COLO668 (cell line): ENCODE measurements around the gene C15orf61.
A peak's percentile ranks its signal among the peaks of the same experiment; 100 is the strongest.

ENCODE experiments used
- DNase-seq: peaks from one replicate; lab custom pipeline; 2025; ENCODE audit not compliant: unreplicated experiment; lab: John Stamatoyannopoulos, UW

The C15orf61 gene

DNA sequence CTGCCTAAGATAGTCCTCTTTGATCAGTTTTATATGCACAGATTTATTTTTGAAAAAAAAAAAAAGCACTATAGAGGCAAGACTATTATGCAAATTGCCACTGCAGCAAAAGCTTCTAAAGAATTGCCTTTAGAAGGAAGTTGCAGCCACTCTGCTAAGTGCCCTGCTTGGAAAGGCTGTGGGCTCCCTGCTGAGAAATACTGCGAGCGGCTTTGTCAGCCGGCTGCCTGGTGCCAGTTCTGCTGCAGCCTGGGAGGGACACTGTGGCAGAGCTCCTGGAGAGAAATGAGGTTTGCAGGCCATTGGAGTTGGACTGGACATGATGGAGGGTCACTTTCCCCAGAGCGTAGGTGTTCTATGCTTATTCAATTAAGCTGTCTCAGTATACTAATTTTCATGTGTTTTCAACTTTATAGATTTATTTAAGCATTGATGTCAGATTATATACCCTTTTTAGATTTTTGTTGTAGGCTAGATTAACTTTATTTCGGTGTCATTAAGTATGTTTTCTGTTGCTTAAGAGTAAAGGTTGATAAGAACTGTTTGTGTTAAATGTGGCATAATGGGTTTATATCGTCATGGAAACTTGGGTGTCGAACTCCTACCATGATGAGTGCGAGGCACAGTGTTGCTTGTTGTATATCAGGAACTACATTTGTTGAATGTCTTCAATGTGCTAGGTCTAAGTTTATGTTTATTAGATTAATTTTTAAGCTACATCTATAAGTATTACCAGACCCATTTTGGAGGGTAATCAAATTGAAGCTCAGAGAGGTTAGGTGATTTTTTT is 28.1 kb downstream of the C15orf61 start:
- DNase-seq: peak; percentile 45

DNA sequence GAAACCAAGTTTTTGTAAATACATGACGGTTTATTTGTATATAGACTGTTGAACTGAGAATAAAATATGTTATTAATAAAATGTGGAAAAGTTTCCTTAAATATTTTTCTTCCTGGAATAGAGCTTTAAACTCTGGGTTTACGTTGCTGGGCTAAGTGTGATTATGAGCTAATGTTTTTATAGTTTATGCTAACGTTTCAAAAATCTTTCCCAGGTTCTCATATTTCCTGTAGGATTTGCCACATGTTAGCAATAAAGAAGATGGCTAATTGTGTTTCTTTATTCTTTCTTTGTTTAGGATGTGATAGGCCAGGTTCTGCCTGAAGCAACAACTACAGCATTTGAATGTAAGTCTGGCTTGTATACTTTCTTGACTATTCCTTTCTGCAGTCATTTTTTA is 28.8 kb downstream of the C15orf61 start:
- DNase-seq: no peak

DNA sequence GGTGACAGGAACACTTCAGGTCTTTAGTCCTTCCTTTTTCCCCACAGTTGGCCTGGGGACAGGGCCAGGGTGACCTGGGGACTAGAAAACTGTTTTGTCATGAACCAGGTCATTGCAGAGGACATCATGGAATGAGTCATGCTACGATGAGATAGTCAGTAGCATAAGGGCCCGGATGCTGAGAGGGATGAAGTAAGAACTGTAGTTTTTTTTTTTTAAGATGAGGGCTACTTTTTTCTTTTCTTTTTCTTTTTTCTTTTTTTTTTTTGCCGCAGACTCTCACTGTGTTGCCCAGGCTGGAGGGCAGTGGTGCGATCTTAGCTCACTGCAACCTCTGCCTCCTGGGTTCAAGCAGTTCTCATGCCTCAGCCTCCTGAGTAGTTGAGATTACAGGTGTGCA is 29.6 kb downstream of the C15orf61 start:
- no peak for DNase-seq

DNA sequence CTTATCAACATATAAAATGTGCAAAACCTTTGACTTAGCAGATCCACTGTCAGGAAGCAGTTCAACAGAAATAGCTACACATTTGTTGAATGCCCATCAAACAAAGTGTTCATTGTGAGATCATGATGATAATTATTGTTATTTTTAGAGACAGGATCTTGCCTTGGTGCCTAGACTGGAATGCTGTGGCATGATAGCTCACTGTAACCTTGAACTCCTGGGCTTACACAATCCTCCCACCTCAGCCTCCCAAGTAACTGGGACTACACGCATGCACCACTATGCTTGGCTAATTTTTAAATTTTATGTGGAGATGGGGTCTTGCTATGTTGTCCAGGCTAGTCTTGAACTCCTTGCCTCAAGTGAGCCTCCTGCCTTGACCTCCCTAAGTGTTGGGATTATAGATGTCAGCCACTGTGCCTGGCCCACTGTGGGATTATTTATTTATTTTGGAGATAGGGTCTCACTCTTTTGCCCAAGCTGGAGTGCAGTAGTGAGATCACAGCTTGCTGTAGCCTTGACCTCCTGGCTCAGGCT is 30.3 kb downstream of the C15orf61 start:
- no peak for DNase-seq

DNA sequence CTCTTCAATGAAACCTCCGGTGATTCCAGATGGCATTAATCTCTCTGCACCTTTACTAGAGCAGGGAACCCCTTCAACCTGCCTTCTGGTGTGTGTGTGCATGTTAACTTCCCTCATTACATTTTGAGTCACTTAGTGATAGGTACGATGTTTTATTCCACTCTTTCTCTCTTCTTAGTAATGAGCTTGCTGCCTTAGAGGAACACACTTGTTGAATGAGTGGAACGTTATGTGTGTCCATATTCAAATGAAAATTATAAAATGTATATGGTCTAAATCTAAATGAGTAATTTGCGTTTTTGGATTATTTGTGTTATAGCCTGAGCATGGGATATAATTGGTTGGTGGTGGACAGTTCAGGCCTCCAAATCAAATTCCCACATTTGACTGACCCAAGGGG is 33.6 kb downstream of the C15orf61 start:
- DNase-seq: no peak

DNA sequence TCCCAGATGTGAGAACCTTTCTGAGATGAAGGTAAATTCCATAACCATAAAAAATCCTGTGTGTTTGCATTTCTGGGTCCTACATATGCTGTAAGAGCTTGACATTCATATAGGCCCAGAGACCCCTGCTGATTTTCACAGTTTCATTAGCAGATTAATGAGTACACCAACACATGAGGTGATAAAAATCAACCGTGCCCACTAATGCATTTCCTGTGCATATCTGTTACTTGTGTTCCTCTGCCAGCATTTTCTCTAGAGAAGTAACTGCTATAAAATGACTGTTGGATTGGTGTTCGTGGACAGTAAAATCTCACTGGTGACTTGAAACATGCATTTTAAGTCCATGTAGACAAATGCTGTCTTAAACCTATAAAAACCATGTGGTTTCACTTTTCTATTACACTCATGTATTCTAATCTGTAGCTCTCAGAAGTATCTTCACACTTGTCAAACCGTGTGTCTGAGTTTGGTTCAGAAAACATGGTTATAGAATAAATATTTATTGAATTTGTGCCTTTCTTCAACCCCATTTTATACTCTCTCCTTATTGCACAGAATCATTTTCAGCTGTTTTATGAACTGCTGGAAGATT is 36.1 kb downstream of the C15orf61 start:
- DNase-seq: no peak

DNA sequence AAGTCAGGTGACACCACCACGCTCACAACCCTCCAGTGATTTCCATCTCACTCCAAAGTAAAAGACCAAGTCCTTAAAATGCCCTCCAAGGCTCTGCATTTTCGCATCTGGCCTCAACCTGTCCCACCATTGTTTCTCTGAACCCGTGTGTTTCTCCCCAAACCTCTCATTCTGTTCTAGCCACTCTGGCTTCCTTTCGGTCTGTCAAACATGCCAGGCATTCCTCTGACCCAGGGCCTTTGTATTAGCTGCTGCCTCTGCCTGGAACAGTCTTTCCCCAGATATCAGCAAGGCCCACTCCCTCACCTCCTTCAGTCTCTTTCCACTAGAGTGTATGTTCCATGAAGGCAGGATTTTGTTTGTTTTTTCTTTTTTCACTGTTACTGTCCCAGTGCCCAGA is 37.6 kb downstream of the C15orf61 start:
- no peak for DNase-seq

DNA sequence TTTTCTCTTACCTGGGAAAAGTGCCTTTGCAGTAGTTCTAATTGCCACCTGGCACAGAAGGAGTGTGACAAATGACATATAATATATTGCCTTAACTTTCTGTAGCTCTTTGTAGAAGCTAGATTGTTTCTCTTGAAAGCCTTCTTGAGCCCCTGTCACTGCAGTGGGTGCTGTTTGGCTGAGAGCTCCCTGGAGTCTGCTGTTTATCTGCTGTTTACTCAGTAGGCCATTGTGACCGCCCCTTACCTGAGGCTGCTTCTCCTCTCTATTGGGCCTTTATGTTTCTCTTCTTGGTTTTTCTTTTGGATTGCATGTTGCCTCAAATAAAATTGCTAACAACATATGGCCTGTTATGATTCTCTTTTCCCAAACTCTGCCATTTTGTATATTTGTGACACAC is 38.2 kb downstream of the C15orf61 start:
- no peak for DNase-seq

DNA sequence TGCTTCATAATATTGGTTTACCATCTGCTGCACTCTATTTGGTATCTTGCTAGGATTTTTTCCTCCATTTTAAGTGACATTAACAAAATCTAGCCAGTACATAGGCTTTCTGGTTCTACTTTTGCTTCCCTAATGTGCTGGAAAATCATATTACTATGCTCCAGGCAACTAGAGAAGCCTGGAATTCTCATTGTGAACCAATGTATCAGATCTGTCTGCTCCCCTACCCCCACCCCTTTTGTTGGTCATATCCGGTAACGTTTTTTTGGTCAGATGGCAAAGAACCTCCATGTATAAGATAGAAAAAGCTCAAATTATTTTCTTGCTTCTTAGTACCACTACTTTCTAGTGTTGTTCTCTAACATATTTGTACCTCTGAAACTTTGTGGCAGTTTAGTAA is 38.6 kb downstream of the C15orf61 start:
- no peak for DNase-seq

DNA sequence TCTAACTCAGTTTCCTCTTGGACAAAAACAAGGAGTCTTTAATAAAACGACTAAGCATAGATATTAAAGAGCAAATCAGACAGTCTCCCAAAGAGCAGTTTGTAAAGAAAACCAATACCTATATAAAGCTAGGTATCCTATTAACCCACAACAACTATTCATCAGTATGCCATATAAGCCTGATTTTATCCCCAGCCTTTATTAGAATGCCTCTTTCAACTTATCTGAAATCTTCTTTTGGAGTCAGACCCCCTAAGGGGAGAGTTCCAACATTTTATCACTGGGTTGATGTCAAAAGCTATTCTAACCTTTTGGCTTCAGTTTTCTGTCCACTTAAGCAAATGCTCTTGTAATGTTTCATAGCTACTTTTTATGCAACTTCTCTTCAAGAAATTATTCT is 39.4 kb downstream of the C15orf61 start:
- no peak for DNase-seq

DNA sequence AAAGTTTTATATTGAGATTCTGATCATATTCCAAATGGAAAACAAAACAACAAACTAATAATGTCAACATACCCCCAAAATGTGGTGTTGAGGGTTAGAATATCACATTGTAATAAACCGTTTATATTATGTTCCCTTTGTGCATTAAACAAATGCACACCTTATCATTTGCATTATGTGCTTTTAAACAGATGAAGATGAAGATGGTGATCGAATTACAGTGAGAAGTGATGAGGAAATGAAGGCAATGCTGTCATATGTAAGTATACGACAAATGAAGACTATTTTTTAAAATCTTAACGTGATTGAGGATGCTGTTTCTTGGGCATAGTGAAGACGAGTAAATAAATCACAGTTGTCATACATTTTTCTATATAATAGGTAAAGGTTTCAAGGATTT is 42.2 kb downstream of the C15orf61 start:
- no peak for DNase-seq

DNA sequence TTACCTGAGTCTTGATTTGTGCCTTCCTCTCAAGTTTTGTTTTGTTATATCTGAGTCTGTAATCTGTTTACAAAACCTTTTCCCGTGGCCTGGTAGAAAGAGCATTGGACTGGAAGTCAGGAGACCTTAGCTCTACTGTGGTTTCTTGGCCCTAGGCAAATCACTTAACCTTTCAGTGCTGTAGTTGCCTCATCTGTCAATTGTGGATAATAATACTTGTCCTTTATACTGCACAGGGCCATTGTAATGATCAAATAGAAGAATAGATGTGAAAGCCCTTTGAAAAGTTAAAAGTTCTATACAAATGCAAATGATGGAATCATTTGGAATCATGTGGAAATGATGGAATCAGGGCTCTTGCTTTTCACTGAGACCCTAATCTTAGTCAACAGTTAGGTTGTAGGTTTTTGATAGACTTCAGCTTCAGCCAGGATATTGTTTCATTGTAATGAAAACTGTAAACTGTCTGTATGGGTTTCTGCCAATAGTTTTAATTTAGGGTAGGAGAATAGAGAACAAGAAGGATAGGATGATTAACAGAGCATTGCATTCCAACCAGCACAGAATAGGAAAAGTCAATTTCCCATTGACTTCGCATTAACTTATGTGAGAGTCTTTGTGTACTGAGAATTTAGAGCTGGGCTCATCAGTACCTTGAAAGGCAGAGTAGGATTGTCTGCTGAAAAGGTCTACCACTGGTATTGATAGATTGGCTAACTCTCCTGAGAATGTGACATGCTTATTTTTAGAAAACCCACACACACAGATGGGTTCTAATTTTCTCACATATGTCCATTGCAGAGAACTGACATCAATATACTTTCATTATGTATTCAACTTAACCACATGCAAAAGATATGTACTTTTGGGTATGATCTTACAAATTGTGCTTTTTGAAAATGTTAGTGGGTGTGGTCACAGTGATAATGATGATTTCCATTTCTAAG is 43.4 kb downstream of the C15orf61 start:
- DNase-seq: no peak

DNA sequence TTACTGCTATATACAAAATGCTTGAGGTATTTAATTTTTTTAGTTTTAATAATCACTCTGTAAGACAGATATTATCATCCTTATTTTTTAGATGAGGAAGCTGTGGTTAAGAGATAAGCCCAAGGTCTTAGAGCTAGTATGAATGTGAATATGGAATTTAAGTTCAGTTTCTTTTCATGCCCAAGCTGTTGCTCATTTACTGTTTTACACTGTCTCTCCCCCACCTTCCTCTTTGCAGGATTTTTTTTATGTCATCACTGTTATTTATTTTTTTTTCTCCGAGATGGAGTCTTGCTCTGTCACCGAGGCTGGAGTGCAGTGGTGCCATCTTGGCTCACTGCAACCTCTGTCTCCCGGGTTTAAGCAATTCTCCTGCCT is 44.0 kb downstream of the C15orf61 start:
- DNase-seq: no peak

DNA sequence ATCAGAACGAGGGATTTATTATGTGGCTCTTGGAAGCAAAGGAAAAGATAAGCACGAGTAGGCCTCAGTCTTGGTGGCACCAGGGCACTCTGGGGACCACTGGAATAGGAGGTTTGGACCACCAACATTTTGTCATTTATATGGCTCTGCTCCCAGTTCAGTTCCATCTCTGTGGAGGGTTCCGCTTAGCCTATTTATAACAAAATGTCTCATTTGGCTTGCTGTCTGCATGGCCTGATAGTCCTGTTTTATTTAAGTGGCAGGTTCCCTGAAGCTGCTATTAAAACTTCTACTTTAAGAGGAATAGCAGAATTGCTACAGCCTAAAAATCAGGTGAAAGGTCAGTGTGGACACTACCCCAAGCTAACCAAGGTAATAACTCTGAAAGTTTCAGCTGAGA is 48.7 kb downstream of the C15orf61 start:
- DNase-seq: no peak

DNA sequence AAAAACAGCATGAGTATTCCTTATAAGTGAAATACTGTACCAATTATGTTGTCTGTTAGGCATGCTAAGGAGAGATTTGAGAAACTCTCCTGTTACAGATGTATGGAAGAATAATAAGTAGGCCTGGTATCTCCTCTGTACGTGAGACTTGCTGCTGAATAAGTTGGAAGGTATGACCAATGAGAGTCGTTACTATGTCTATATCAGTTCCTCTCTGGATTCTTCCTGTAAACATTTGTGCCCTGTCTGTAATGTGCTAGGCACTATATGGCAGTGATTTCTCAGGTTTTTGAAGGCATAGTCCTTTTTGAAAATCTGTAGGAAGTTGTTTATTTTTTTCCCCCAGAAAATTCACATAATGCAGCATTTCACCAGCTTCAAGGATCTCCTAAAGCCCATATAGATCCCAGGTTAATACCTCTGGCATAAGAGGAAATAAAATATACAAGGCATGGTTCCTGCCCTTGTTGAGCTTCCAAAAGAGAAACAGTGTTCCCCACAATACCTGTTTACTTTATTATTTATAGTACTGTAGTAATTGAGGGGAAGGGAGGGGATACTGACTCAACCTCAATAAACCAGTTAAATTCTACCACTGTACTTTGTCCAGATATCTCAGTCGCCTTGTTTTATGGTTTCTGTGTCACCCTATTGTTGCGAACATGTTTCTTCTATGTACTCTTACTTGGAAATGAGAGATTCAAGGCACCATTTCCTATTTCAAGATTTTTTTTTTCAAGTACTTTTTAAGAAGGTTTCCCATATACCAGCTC is 50.1 kb downstream of the C15orf61 start:
- no peak for DNase-seq

DNA sequence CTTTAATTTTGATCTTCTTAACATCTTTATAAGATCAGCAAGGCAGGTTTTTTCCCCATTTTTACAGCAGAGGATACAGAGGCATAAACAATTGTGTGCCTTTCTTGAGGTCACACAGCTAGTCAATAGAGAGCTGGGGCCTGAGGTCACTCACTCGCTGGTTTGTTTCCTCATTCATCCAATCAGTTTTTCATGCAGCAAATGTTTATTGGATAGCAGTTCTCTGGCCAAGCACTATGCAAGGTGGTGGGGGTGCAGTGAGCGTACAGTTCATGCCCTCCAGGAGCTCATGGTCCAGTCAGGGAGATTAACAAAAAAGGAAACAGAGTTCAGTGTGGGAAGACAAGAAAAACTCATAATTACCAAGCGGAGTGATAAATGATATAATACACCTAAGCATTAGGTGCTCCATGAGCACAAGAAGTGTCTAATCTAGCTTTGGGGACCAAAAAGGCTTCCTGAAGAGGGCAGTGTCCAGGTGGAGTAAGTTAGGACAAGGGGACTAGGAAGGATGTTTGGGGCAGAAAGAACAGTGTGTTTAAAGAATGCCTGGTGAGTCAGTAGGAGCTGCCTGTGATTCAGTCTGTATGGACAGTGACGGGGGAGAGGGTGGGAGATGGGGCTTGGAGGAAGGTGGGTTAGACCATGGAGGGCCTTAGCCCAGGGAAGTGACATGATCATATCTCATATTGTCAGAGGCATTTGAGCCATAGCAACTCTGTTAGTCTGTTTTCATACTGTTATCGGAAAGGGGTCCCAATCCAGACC is 50.9 kb downstream of the C15orf61 start:
- DNase-seq: no peak

DNA sequence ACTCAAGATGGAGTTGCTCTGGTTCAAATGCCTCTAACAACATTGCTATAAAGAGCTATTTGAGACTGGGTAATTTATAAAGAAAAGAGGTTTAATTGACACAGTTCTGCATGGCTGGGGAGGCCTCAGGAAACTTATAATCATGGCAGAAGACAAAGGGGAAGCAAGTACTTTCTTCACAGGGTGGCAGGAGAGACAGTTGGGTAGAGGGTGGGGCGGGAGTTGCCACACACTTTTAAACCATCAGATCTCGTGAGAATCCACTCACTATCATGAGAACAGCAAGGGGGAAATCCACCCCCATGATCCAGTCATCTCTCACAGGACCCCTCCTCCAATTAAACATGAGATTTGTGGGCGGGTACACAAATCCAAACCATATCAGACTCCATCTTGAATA is 52.3 kb downstream of the C15orf61 start:
- DNase-seq: no peak

DNA sequence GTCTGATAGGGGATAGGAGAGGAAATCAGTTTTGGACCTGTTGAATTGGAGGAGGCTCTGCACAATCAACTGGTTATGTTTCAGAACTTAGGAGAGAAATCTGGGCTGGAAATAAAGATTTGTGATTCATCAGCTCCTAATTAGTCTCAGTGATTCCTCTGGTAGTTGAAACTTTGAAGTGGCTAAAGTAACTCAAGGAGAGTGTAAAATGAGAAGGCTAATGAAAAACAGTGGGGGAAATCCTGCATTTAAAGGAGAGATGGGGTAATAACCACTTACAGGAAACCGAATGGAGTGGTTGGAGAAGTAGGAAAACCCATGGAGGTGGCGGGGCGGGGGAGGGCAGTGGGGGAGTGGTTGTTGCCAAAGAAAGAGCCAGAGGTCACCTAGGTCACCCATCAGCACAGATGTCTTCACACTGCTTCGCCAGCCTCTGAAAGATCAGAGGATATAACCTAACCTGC is 54.1 kb downstream of the C15orf61 start:
- no peak for DNase-seq

DNA sequence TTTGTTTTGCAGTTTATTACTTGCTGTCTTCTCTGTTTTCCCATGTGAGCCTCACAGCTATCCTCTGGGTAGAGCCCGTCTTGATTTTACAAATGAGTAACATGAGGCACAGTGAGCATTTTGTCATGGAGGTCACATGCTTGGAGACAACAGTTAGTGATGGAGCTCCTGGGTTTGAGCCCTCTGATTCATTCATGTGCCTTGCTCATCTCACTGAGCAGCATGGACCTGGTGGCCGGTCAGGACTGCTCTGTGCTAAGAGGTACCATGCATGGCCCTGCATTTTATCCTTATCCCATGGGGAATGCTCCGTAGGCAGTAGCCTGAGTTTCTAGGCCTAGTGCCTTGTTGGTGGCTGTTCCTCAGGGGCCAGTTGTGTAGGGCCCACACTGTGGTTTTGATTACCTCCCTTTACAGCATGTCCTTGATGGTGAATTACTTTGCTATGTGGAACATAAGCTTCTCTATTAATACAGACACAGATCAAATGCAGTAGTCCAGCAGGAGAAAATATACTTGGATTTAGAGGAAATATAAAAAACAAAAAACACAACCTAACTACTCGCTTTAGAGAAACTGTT is 57.2 kb downstream of the C15orf61 start:
- DNase-seq: no peak

DNA sequence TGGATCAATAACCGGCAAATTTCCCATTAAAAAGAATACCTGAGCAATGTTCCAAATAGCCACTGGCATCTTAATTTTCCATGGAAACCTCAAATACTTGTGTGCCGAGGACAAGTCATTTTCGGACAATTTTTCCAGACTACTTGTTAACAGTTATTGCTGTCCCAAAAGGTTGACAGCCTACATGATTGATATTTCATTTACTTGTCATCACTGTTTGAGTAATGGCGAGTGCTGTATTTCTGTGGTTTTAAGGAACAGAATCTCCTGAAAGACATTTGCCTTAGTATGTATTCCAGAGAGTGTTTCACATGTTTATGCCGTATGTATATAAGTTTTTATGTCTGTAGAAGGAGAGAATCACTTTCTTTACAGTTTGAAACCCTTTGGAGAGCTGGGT is 58.2 kb downstream of the C15orf61 start:
- DNase-seq: no peak
